H1 (cell line): ENCODE measurements around the gene POC1B. TPM values are rescaled to one million over a fixed set of nuclear protein-coding genes. Genes with fewer than 3 reads are reported as not detected.

Experiments
- CTCF ChIA-PET: fragments of 300-600 bp; sonication (Branson Sonifier 250); formaldehyde crosslinking; loops from one replicate; lab custom pipeline; 2021; ENCODE audit not compliant: partially characterized antibody; lab: Charles Lee
- POLR2A ChIA-PET: fragments of 300-600 bp; sonication (Branson Sonifier 250); formaldehyde crosslinking; loops from one replicate; lab custom pipeline; 2021; ENCODE audit warnings: inconsistent platforms; ENCODE audit not compliant: partially characterized antibody; lab: Charles Lee
- DNase-seq, 2 experiments: peaks; one replicate each; pipeline versions ENCODE4 v3.0.0 to v3.0.0-alpha.2; 2010 to 2022; ENCODE audit warnings: low spot score in 2 of 2, low read depth in 1 of 2, mixed read lengths in 1 of 2
- FAIRE-seq: peaks from 2 replicates; lab custom pipeline; 2011; peaks lifted over from hg19 to GRCh38; lab: Jason Lieb, UNC
- H2AFZ ChIP-seq: 2 replicates; pipeline ENCODE4 v1.8.1; 2012; ENCODE audit warnings: low read length, inconsistent platforms
- H2AK5ac ChIP-seq: 2 replicates; pipeline ENCODE4 v1.6.1; 2013; ENCODE audit warnings: low read depth, low read length
- H2BK120ac ChIP-seq: replicated peaks from 2 replicates; pipeline ENCODE3; 2013; ENCODE audit warnings: low read depth, low read length, inconsistent platforms
- H2BK12ac ChIP-seq: 2 replicates; pipeline ENCODE4 v1.6.1; 2013; ENCODE audit warnings: low read depth, low read length
- H2BK15ac ChIP-seq: 2 replicates; pipeline ENCODE4 v1.6.1; 2013; ENCODE audit warnings: low read length
- H2BK20ac ChIP-seq: 2 replicates; pipeline ENCODE4 v1.6.1; 2013; ENCODE audit warnings: low read length
- H2BK5ac ChIP-seq: 2 replicates; pipeline ENCODE4 v1.6.1; 2013; ENCODE audit warnings: low read depth, low read length
- H3K14ac ChIP-seq: 2 replicates; pipeline ENCODE4 v1.6.1; 2013; ENCODE audit warnings: inconsistent platforms; ENCODE audit not compliant: insufficient read length
- H3K18ac ChIP-seq: 2 replicates; pipeline ENCODE4 v1.6.1; 2013; ENCODE audit warnings: low read length; ENCODE audit errors: extremely low read depth
- H3K23ac ChIP-seq: 2 replicates; pipeline ENCODE4 v1.6.1; 2013; ENCODE audit warnings: inconsistent platforms; ENCODE audit not compliant: insufficient read length
- H3K23me2 ChIP-seq: 2 replicates; pipeline ENCODE4 v1.6.1; 2013; ENCODE audit warnings: low read depth, low read length
- H3K27ac ChIP-seq: 2 replicates; pipeline ENCODE4 v1.6.1; 2011; ENCODE audit warnings: low read depth, low read length, inconsistent platforms
- H3K27me3 ChIP-seq, 4 experiments: replicated peaks in 1 of 4; 1 replicate in 1 of 4; 2 replicates in 3 of 4; pipeline versions ENCODE4 v1.6.1 to v1.8.1; 2011 to 2013; ENCODE audit warnings: low read length in 3 of 4, mild to moderate bottlenecking in 3 of 4, inconsistent platforms in 2 of 4, mixed read lengths in 2 of 4, moderate library complexity in 1 of 4; ENCODE audit not compliant: control insufficient read depth in 3 of 4, insufficient read depth in 3 of 4; ENCODE audit errors: extremely low read depth in 1 of 4
- H3K36me3 ChIP-seq, 4 experiments: 2 replicates each; pipeline versions ENCODE4 v1.6.1 to v1.8.1; 2011 to 2013; ENCODE audit warnings: mild to moderate bottlenecking in 4 of 4, low read length in 3 of 4, moderate library complexity in 2 of 4, control low read depth in 1 of 4, inconsistent platforms in 1 of 4; ENCODE audit not compliant: insufficient read depth in 4 of 4, control insufficient read depth in 2 of 4
- H3K4ac ChIP-seq: replicated peaks from 2 replicates; pipeline ENCODE3; 2013; ENCODE audit warnings: low read length, low read depth, mixed read lengths, inconsistent platforms; ENCODE audit not compliant: insufficient read length
- H3K4me1 ChIP-seq, 4 experiments: replicated peaks in 1 of 4; 1 replicate in 1 of 4; 2 replicates in 3 of 4; pipeline versions ENCODE4 v1.6.1 to v1.8.1; 2011 to 2013; ENCODE audit warnings: low read length in 3 of 4, inconsistent platforms in 2 of 4, mixed read lengths in 1 of 4; ENCODE audit not compliant: insufficient read depth in 4 of 4, control insufficient read depth in 3 of 4
- H3K4me2 ChIP-seq, 2 experiments: 2 replicates each; pipeline versions ENCODE4 v1.6.1 to v1.8.1; 2011 to 2013; ENCODE audit warnings: low read depth in 2 of 2, low read length in 2 of 2, control low read depth in 1 of 2, inconsistent platforms in 1 of 2, mild to moderate bottlenecking in 1 of 2; ENCODE audit not compliant: insufficient read depth in 1 of 2
- H3K4me3 ChIP-seq, 4 experiments: fragments of 200-600, 300-600 bp in 1 of 4; sonication (generic), shearing (Covaris generic), sonication (Bioruptor Twin) in 1 of 4; 2 replicates each; pipeline versions ENCODE4 v1.5.1 to v1.8.1; 2011 to 2016; ENCODE audit warnings: low read length in 4 of 4, low read depth in 3 of 4, control low read depth in 2 of 4, inconsistent platforms in 2 of 4, mild to moderate bottlenecking in 2 of 4, mixed read lengths in 1 of 4, moderate library complexity in 1 of 4; ENCODE audit not compliant: insufficient read depth in 2 of 4; ENCODE audit errors: extremely low read depth in 1 of 4
- H3K56ac ChIP-seq: replicated peaks from 2 replicates; pipeline ENCODE3; 2013; ENCODE audit warnings: low read depth, mild to moderate bottlenecking, mixed read lengths, low read length, inconsistent platforms; ENCODE audit not compliant: insufficient read length
- H3K79me1 ChIP-seq: 2 replicates; pipeline ENCODE4 v1.6.1; 2013; ENCODE audit warnings: low read depth, low read length, control low read depth
- H3K79me2 ChIP-seq, 2 experiments: 2 replicates each; pipeline versions ENCODE4 v1.6.1 to v1.8.1; 2012 to 2013; ENCODE audit warnings: low read length in 2 of 2, mild to moderate bottlenecking in 2 of 2, inconsistent platforms in 1 of 2; ENCODE audit not compliant: insufficient read depth in 2 of 2, control insufficient read depth in 1 of 2
- H3K9ac ChIP-seq, 4 experiments: replicated peaks in 1 of 4; 1 replicate in 1 of 4; 2 replicates in 3 of 4; pipeline versions ENCODE4 v1.6.1 to v1.8.1; 2011 to 2013; ENCODE audit warnings: low read depth in 3 of 4, low read length in 3 of 4, control low read depth in 2 of 4, mild to moderate bottlenecking in 2 of 4, moderate library complexity in 2 of 4, inconsistent platforms in 1 of 4; ENCODE audit errors: extremely low read depth in 1 of 4
- H3K9me3 ChIP-seq, 2 experiments: 2 replicates each; pipeline versions ENCODE4 v1.6.1 to v1.8.1; 2012 to 2013; ENCODE audit warnings: mild to moderate bottlenecking in 2 of 2, moderate library complexity in 2 of 2, control low read depth in 1 of 2, inconsistent platforms in 1 of 2, low read depth in 1 of 2, low read length in 1 of 2, mixed read lengths in 1 of 2; ENCODE audit not compliant: insufficient read depth in 2 of 2
- H4K20me1 ChIP-seq, 2 experiments: replicated peaks in 1 of 2; 2 replicates each; pipeline versions ENCODE3 to v1.8.1; 2011 to 2013; ENCODE audit warnings: inconsistent platforms in 2 of 2, low read length in 2 of 2, mild to moderate bottlenecking in 1 of 2; ENCODE audit not compliant: insufficient read depth in 2 of 2, control insufficient read depth in 1 of 2
- H4K5ac ChIP-seq: 2 replicates; pipeline ENCODE4 v1.6.1; 2013; ENCODE audit warnings: low read length, low read depth, mixed read lengths, inconsistent platforms; ENCODE audit not compliant: insufficient read length
- H4K8ac ChIP-seq: 2 replicates; pipeline ENCODE4 v1.8.0; 2013; ENCODE audit warnings: mild to moderate bottlenecking, moderate library complexity, low read length, inconsistent platforms; ENCODE audit not compliant: insufficient read depth; ENCODE audit errors: extremely low read depth
- H4K91ac ChIP-seq: replicated peaks from 2 replicates; pipeline ENCODE3; 2013; ENCODE audit warnings: low read length, mixed read lengths, inconsistent platforms; ENCODE audit not compliant: insufficient read length
- BACH1 ChIP-seq: IDR thresholded peaks from 2 replicates; pipeline ENCODE4 v1.6.1; 2012; ENCODE audit warnings: low read length, improper control_type of control experiment
- CHD1 ChIP-seq: IDR thresholded peaks from 2 replicates; pipeline ENCODE4 v1.6.1; 2012; ENCODE audit warnings: low read depth, low read length, improper control_type of control experiment
- EP300 ChIP-seq, 2 experiments: IDR thresholded peaks; 1 replicate in 1 of 2; 2 replicates in 1 of 2; pipeline ENCODE4 v1.6.1; 2011 to 2012; ENCODE audit warnings: low read depth in 2 of 2, low read length in 2 of 2, mild to moderate bottlenecking in 2 of 2, borderline replicate concordance in 1 of 2, inconsistent platforms in 1 of 2, moderate library complexity in 1 of 2
- EZH2 ChIP-seq: fragments of 200-600 bp; sonication (generic); IDR thresholded peaks from 2 replicates; pipeline ENCODE4 v1.7.1; 2012; ENCODE audit warnings: low read depth, mild to moderate bottlenecking, moderate library complexity, low read length, inconsistent platforms; ENCODE audit not compliant: severe bottlenecking
- RFX5 ChIP-seq: IDR thresholded peaks from 2 replicates; pipeline ENCODE4 v1.6.1; 2011; ENCODE audit warnings: low read depth, low read length, improper control_type of control experiment, borderline replicate concordance
- RXRA ChIP-seq: IDR thresholded peaks from 2 replicates; pipeline ENCODE4 v1.6.1; 2011; ENCODE audit warnings: low read depth, mild to moderate bottlenecking, low read length, moderate library complexity; ENCODE audit not compliant: insufficient read depth
- SP1 ChIP-seq: IDR thresholded peaks from 2 replicates; pipeline ENCODE4 v1.6.1; 2011; ENCODE audit warnings: low read depth, low read length
- TCF12 ChIP-seq: IDR thresholded peaks from 2 replicates; pipeline ENCODE4 v1.6.1; 2011; ENCODE audit warnings: low read depth, mild to moderate bottlenecking, low read length
- TEAD4 ChIP-seq: IDR thresholded peaks from 2 replicates; pipeline ENCODE4 v1.6.1; 2012; ENCODE audit warnings: low read depth, low read length, inconsistent platforms, mixed read lengths
- WGBS, 2 experiments: shearing (Covaris generic) in 1 of 2; methylation state at CpG; one replicate each; pipeline versions ENCODE4 v1.1.6 to v1.1.7; 2013 to 2015; ENCODE audit warnings: low lambda C conversion rate in 2 of 2, mixed read lengths in 2 of 2, inconsistent platforms in 1 of 2, low coverage in 1 of 2, missing lambda C conversion rate in 1 of 2; ENCODE audit not compliant: insufficient replicate concordance in 2 of 2, insufficient coverage in 1 of 2, insufficient read length in 1 of 2; ENCODE audit errors: extremely low coverage in 1 of 2, missing lambda C conversion rate in 1 of 2; 5-methylcytosine and 5-hydroxymethylcytosine counted together
- polyA plus RNA-seq, 7 experiments: library from polyadenylated mRNA; depleted of rRNA in 3 of 7; stranded (reverse) in 5 of 7; unstranded in 2 of 7; fragments of >200 nt in 5 of 7; fragments of 200-250 nt in 2 of 7; gene quantifications; 1 replicate in 5 of 7; 2 replicates in 1 of 7; 4 replicates in 1 of 7; pipeline versions ENCODE4 v1.2.1 to v1.2.3, GENCODE V29; 2011 to 2013; ENCODE audit warnings: missing spikeins in 2 of 7, mixed read lengths in 2 of 7
- total RNA-seq: library from RNA; stranded (reverse); fragmentation: NEBNext Ultra II Directional; extraction: Animal tissue kit (Norgen Biotek cat#: 25700); gene quantifications from 2 replicates; pipeline ENCODE4 v1.2.1, GENCODE V29; 2021
- TF ChIP-seq, protein P1 (sequence below), 3 experiments: IDR thresholded peaks; 1 replicate in 2 of 3; 2 replicates in 1 of 3; pipeline versions ENCODE4 v1.5.1 to v1.6.1; 2011; ENCODE audit warnings: low read length in 3 of 3, mild to moderate bottlenecking in 3 of 3, inconsistent platforms in 2 of 3, low read depth in 1 of 3, moderate library complexity in 1 of 3; ENCODE audit not compliant: insufficient read depth in 1 of 3; ENCODE audit errors: control extremely low read depth in 1 of 3

The POC1B gene
- total and polyA plus RNA-seq, 2 of the 8 experiments (the other 6 are each of a cell fraction or from before 2014, with no cell fraction given): 7.5 to 16.3 TPM

DNA sequence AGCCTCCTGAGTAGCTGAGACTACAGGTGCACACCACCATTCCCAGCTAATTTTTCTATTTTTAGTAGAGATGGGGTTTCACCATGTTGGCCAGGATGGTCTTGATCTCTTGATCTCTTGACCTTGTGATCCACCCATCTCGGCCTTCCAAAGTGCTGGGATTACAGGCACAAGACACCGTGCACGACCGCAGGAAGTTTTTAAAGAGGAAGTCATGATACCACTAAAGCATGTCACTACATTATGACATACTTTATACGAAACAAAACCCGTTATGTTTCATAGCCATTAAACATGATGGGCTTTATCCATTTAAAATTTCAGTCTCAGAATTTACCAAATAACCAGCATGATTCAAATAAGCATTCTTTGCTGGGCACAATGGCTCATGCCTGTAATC, 89.8 kb downstream of the POC1B start:
- H3K9me3 ChIP-seq: peaks cover 5 to 14% of the 10 kb centered on the region in 2 experiments
- no peak overlapping the region for H4K5ac ChIP-seq
- H3K18ac ChIP-seq: no peak overlapping the region
- no peak overlapping the region for H3K9ac ChIP-seq
- H4K8ac ChIP-seq: no peak overlapping the region
- H3K79me1 ChIP-seq: no peaks in the 10 kb centered on the region
- H3K23ac ChIP-seq: no peak overlapping the region
- no peak overlapping the region for H2BK20ac ChIP-seq
- FAIRE-seq (no peak), DNase-seq (no peak)
- no peak overlapping the region for H2BK120ac ChIP-seq
- POLR2A ChIA-PET: no interaction called here
- H2BK12ac ChIP-seq: no peak overlapping the region
- CTCF ChIA-PET: interaction anchor here (0.6 kb wide), 1 partner anchor 398 kb away, joined by 4 read pairs; no protein-coding TSS in a partner anchor
- H4K91ac ChIP-seq: no peak overlapping the region
- no peaks in the 10 kb centered on the region for H3K27me3 ChIP-seq
- no peaks in the 10 kb centered on the region for H3K23me2 ChIP-seq
- H2BK15ac ChIP-seq: no peak overlapping the region
- WGBS, 2 experiments: 88% methylated on average over 6 of the region's 6 CpGs; no CpG with 5 or more reads in 1 of the 2 experiments
- H3K4ac ChIP-seq: no peak overlapping the region
- no peaks in the 10 kb centered on the region for H3K4me1 ChIP-seq
- no peak overlapping the region for H2AK5ac ChIP-seq
- no peaks in the 10 kb centered on the region; a peak in 2 of 8 replicates for H3K36me3 ChIP-seq
- no peak overlapping the region for H2AFZ ChIP-seq
- no peak overlapping the region for H2BK5ac ChIP-seq
- H3K4me3 ChIP-seq: no peak overlapping the region
- no peak overlapping the region for H3K56ac ChIP-seq
- H4K20me1 ChIP-seq: no peaks in the 10 kb centered on the region
- no peak overlapping the region for H3K14ac ChIP-seq
- H3K79me2 ChIP-seq: no peaks in the 10 kb centered on the region
- no peak for TF ChIP-seq TEAD4
- TF ChIP-seq, protein P1, sequence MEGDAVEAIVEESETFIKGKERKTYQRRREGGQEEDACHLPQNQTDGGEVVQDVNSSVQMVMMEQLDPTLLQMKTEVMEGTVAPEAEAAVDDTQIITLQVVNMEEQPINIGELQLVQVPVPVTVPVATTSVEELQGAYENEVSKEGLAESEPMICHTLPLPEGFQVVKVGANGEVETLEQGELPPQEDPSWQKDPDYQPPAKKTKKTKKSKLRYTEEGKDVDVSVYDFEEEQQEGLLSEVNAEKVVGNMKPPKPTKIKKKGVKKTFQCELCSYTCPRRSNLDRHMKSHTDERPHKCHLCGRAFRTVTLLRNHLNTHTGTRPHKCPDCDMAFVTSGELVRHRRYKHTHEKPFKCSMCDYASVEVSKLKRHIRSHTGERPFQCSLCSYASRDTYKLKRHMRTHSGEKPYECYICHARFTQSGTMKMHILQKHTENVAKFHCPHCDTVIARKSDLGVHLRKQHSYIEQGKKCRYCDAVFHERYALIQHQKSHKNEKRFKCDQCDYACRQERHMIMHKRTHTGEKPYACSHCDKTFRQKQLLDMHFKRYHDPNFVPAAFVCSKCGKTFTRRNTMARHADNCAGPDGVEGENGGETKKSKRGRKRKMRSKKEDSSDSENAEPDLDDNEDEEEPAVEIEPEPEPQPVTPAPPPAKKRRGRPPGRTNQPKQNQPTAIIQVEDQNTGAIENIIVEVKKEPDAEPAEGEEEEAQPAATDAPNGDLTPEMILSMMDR (IDR thresholded peaks at IDR 0.05; ENCODE audit: control extremely low read depth in 1 of 3, insufficient read depth in 1 of 3, low read depth in 1 of 3, low read length in 3 of 3): no peak
- no peak for TF ChIP-seq EZH2
- TF ChIP-seq EP300 (IDR thresholded peaks at IDR 0.05; ENCODE audit: borderline replicate concordance in 1 of 2, low read depth in 2 of 2, low read length in 2 of 2): no peak
- TF ChIP-seq SP1: no peak
- no peak for TF ChIP-seq CHD1
- TF ChIP-seq RXRA: no peak
- TF ChIP-seq RFX5: no peak
- no peak for TF ChIP-seq BACH1
- no peak for TF ChIP-seq TCF12
- no peak overlapping the region for H3K27ac ChIP-seq
- H3K4me2 ChIP-seq: no peak overlapping the region
